Aorta (tissue), 5 donors: ENCODE data around the gene CEP350. TPM values are rescaled to one million over a fixed set of nuclear protein-coding genes. Genes with fewer than 3 reads are reported as not detected.

Experiments
- ATAC-seq: fragments of 200-7000 bp; cut with Tn5 transposase; one replicate; pipeline ENCODE4 v1.9.1; 2022; ENCODE audit warnings: moderate library complexity; ENCODE audit not compliant: low FRiP score
- DNase-seq, 2 donors: peaks; one replicate each; pipeline ENCODE4 v3.0.0-alpha.2; 2020
- H3K27ac ChIP-seq, 2 donors: one replicate each; pipeline ENCODE4 v1.5.1; 2013; ENCODE audit warnings: low read length in 2 of 2, mild to moderate bottlenecking in 2 of 2, moderate library complexity in 2 of 2, control low read depth in 1 of 2, inconsistent platforms in 1 of 2, low read depth in 1 of 2
- H3K27me3 ChIP-seq, 2 donors: one replicate each; pipeline ENCODE4 v1.6.1; 2013; ENCODE audit warnings: control low read depth in 1 of 2, low read length in 1 of 2, mild to moderate bottlenecking in 1 of 2, moderate library complexity in 1 of 2; ENCODE audit not compliant: insufficient read depth in 2 of 2, control insufficient read depth in 1 of 2
- H3K36me3 ChIP-seq, 2 donors: one replicate each; pipeline ENCODE4 v1.6.1; 2013; ENCODE audit warnings: control low read depth in 1 of 2, low read length in 1 of 2, mild to moderate bottlenecking in 1 of 2; ENCODE audit not compliant: insufficient read depth in 2 of 2, control insufficient read depth in 1 of 2
- H3K4me1 ChIP-seq, 2 donors: one replicate each; pipeline ENCODE4 v1.6.1; 2013; ENCODE audit warnings: low read length in 2 of 2, control low read depth in 1 of 2, mild to moderate bottlenecking in 1 of 2, moderate library complexity in 1 of 2; ENCODE audit not compliant: insufficient read depth in 2 of 2, control insufficient read depth in 1 of 2
- H3K4me3 ChIP-seq, 2 donors: one replicate each; pipeline ENCODE4 v1.5.1; 2013; ENCODE audit warnings: low read length in 2 of 2, control low read depth in 1 of 2, mild to moderate bottlenecking in 1 of 2
- H3K9me3 ChIP-seq: one replicate; pipeline ENCODE4 v1.6.1; 2013; ENCODE audit warnings: mild to moderate bottlenecking, low read length; ENCODE audit not compliant: control insufficient read depth
- WGBS, 2 donors: extraction: QIAGEN DNeasy Blood & Tissue Kit; methylation state at CpG; one replicate each; pipeline ENCODE4 v1.1.7; 2013; 5-methylcytosine and 5-hydroxymethylcytosine counted together
- intact Hi-C, 2 donors: fragments of 100-400 bp; cut with DNase I; formaldehyde crosslinking; loops; one replicate each; pipeline versions ENCODE4 v1.14.2 to v1.15.0; 2022
- polyA plus RNA-seq, 2 donors: library from polyadenylated mRNA; stranded (reverse); fragments of 200-250 nt; gene quantifications; one replicate each; pipeline ENCODE4 v1.2.3, GENCODE V29; 2013
- total RNA-seq, 2 donors: library from RNA; stranded (reverse); fragmentation: NEBNext Ultra II Directional; extraction: Animal tissue kit (Norgen Biotek cat#: 25700); gene quantifications; one replicate each; pipeline ENCODE4 v1.2.1, GENCODE V29; 2021
- donor health status: healthy with polysubstance abuse.
- donor health status: Bipolar disorder and iron deficiency.
- donor health status: DM: no; HTN: no; CAD: no.
- donor health status: DM: no; HTN: no; CAD: no.
- donor health status: DM: yes; HTN: yes; CAD: no.

CEP350 gene
- total and polyA plus RNA-seq, 4 donors = 4.3 to 61.3 (median 29.4) TPM

DNA sequence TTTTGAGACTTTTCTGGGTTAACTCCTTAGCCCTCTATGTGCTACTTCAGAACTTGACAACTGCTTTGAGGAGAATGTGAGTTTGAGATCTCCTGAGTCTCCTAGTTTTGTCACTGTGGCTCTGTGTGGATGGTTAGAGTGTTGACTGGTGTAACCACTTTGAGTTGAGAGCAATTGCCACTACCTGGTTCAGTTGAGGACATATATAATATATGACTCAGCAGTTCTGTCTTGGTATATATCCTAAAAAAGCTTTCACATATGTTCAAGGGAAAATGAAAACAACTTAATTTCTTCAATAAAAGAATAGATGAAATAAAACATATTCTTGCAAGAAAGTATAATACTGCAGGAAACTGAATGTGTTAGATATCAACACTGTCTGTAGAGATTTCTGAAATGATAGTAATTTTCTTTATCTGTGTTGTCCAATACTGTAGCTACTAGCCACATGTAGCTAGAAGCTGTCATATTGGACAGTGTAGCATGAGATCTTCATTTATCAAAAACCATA lies 103.3 kb downstream of the CEP350 start:
- Histone ChIP-seq H3K9me3 (no peaks in the 10 kb centered on the region), H3K36me3 (peaks cover 0 to 2% of the 10 kb centered on the region in 2 donors)
- no peak for DNase-seq

GRCh38 chr1:180061019-180061418 lies 106.4 kb downstream of the CEP350 start:
- DNase-seq = no peak
- Histone ChIP-seq H3K27ac (no peak overlapping the region), H3K9me3 (no peaks in the 10 kb centered on the region), H3K4me1 (no peaks in the 10 kb centered on the region), H3K4me3 (no peak overlapping the region), H3K36me3 (peaks cover 0 to 10% of the 10 kb centered on the region in 2 donors), H3K27me3 (no peaks in the 10 kb centered on the region)
- intact Hi-C loops = no loop called here
- WGBS, 2 donors = 96 to 100% methylated on average over 1 of the region's 1 CpG
- ATAC-seq = no peak

More for the DNA sequence above, 103.3 kb downstream of the CEP350 start:
- H3K27ac ChIP-seq = no peak overlapping the region
- ATAC-seq = no peak
- intact Hi-C loops = no loop called here
- H3K4me3 ChIP-seq = no peak overlapping the region
- H3K4me1 ChIP-seq = no peaks in the 10 kb centered on the region
- H3K27me3 ChIP-seq = no peaks in the 10 kb centered on the region

GRCh38 chr1:180062452-180062971 lies 107.9 kb downstream of the CEP350 start:
- Histone ChIP-seq H3K9me3 (no peaks in the 10 kb centered on the region), H3K27ac (no peak overlapping the region), H3K4me1 (no peaks in the 10 kb centered on the region), H3K27me3 (no peaks in the 10 kb centered on the region), H3K4me3 (no peak overlapping the region), H3K36me3 (peaks cover 0 to 10% of the 10 kb centered on the region in 2 donors)
- DNase-seq (no peak), ATAC-seq (no peak)
- 96% methylated on average over 3 of the region's 3 CpGs for WGBS, 2 donors
- intact Hi-C loops = no loop called here

DNA sequence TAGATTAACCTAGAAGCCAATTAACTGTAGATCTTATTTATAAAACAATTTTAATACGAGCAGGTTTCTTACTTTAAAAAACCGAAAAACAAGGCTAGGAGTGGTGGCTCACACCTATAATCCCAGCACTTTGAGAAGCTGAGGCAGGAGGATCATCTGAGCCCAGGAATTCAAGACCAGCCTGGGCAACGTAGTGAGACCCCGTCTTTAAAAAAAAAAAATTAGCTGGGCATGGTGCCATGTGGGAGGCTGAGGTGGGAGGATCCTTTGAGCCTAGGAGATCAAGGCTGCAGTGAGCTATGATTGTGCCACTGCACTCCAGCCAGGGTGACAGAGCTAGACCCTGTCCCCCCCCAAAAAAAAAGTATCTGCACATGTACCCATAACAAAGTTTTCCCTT lies 110.8 kb downstream of the CEP350 start:
- no peak overlapping the region for H3K27ac ChIP-seq
- intact Hi-C loops = no loop called here
- no peaks in the 10 kb centered on the region for H3K27me3 ChIP-seq
- no peak overlapping the region for H3K4me3 ChIP-seq
- H3K4me1 ChIP-seq = no peaks in the 10 kb centered on the region
- H3K9me3 ChIP-seq = no peaks in the 10 kb centered on the region
- peaks cover 0 to 10% of the 10 kb centered on the region in 2 donors for H3K36me3 ChIP-seq
- 85 to 86% methylated on average over 4 of the region's 4 CpGs for WGBS, 2 donors
- DNase-seq = no peak
- ATAC-seq = no peak

DNA sequence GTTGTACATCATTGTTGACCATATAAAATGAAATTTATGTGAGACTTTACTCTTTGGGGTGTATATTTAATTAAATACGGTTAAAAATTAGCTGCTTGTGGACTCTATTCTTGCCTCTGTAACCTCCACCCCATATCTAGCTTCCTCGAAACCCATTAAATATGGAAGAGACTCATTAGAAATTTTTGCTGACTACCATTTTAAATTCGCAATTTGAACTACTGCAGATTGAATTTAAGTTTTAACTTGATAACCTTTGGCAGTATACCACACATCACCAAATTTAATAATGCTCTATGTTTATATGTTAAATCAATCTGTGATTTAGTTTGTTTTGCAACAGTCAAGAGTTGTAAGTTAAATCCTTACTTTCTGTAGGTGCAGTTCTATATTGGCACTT lies 111.5 kb downstream of the CEP350 start:
- no peaks in the 10 kb centered on the region for H3K4me1 ChIP-seq
- intact Hi-C loops = no loop called here

DNA sequence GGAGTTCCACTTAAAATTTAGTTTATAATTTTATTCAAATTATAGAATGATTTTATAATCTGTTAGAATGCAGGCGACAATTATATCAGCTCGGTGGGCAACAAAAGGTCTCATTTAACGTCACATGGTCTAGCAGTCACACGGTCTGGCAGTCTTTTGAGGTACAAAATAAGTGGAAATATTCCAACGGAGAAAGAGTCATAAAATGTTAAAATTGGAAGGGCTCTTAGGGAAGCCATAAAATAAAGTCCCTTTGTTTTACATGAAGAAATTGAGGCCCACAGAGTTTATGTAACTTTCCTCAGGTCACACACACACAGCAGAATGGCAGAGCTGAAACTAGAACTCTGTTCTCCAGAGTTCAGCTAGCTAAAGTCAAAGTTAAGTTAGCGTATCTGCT lies 115.7 kb downstream of the CEP350 start:
- Histone ChIP-seq H3K27me3 (no peaks in the 10 kb centered on the region), H3K4me1 (no peaks in the 10 kb centered on the region), H3K36me3 (peaks cover 0 to 2% of the 10 kb centered on the region in 2 donors), H3K9me3 (no peaks in the 10 kb centered on the region), H3K4me3 (no peak overlapping the region), H3K27ac (no peak overlapping the region)
- ATAC-seq (no peak), DNase-seq (no peak)
- intact Hi-C loops = no loop called here
- WGBS, 2 donors = 68 to 79% methylated on average over 6 of the region's 6 CpGs

More for the DNA sequence above, 111.5 kb downstream of the CEP350 start:
- 64 to 75% methylated on average over 3 of the region's 3 CpGs for WGBS, 2 donors
- H3K9me3 ChIP-seq = no peaks in the 10 kb centered on the region
- no peak overlapping the region for H3K27ac ChIP-seq
- H3K36me3 ChIP-seq = peaks cover 0 to 9% of the 10 kb centered on the region in 2 donors
- H3K4me3 ChIP-seq = no peak overlapping the region
- ATAC-seq = no peak
- no peak for DNase-seq
- H3K27me3 ChIP-seq = no peaks in the 10 kb centered on the region

GRCh38 chr1:180071759-180072158 lies 117.1 kb downstream of the CEP350 start:
- no peak for ATAC-seq
- Histone ChIP-seq H3K27me3 (no peaks in the 10 kb centered on the region), H3K36me3 (peaks cover 0 to 2% of the 10 kb centered on the region in 2 donors), H3K4me3 (no peak overlapping the region), H3K4me1 (no peaks in the 10 kb centered on the region), H3K9me3 (no peaks in the 10 kb centered on the region), H3K27ac (no peak overlapping the region)
- no peak for DNase-seq
- WGBS, 2 donors = 85 to 88% methylated on average over 5 of the region's 5 CpGs
- intact Hi-C loops = no loop called here

DNA sequence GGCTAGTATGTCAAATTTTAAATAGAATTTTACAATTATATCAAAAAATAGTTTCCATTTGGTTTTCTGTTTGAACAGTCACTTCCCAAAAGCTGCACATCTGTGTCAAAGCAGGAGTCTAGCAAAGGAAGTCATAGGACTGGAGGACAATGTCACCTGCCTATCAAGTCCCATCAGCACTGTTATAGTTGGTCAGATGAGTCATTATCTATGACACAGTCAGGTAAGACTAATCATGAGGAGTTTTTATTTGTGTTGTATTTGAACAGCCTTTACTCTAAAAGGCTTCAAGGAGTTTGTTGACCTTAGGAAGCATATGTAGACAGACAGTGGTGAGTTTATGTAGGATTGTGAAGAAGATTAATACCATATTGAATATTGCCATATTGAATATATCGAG lies 125.8 kb downstream of the CEP350 start:
- intact Hi-C loops = no loop called here
- H3K27ac ChIP-seq = no peak overlapping the region
- no peaks in the 10 kb centered on the region for H3K4me1 ChIP-seq
- H3K4me3 ChIP-seq = no peak overlapping the region
- peaks cover 2 to 11% of the 10 kb centered on the region in 2 donors for H3K36me3 ChIP-seq
- no peaks in the 10 kb centered on the region for H3K27me3 ChIP-seq
- no peaks in the 10 kb centered on the region for H3K9me3 ChIP-seq
- DNase-seq (no peak), ATAC-seq (no peak)
- WGBS, 2 donors = 97 to 99% methylated on average over 1 of the region's 1 CpG

DNA sequence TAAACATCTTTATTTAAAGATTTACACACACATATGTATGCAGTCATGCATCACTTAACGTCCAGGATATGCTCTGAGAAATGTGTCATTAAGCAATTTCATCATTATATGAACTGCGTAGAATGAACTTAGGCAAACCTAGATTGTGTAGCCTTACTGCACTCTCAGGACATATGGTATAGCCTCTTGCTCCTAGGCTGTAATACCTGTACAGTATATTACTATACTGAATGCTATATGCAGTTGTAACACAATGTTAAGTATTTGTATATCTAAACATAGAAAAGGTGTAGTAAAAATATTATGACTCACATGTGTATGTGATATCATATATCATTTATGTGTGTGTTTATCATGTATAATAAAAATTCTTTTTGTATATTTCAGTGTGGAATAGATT lies 126.9 kb downstream of the CEP350 start:
- intact Hi-C loops = no loop called here
- no peak overlapping the region for H3K27ac ChIP-seq
- no peak for DNase-seq
- H3K4me3 ChIP-seq = no peak overlapping the region
- H3K27me3 ChIP-seq = no peaks in the 10 kb centered on the region
- no peak for ATAC-seq
- 87% methylated on average over 2 of the region's 2 CpGs for WGBS, 2 donors
- H3K36me3 ChIP-seq = peaks cover under 1 to 11% of the 10 kb centered on the region in 2 donors
- no peaks in the 10 kb centered on the region for H3K4me1 ChIP-seq
- H3K9me3 ChIP-seq = no peaks in the 10 kb centered on the region
